H54 (cell line): ENCODE measurements around the gene DPH2.
A peak's percentile ranks its signal among the peaks of the same experiment; 100 is the strongest.

Experiments used
- DNase-seq: peaks from one replicate; pipeline ENCODE4 v3.0.0; 2011; ENCODE audit warnings: low spot score, mixed read lengths; ENCODE audit not compliant: insufficient read length
- FAIRE-seq: peaks from 3 replicates; lab custom pipeline; 2011; peaks lifted over from hg19 to GRCh38; lab: Jason Lieb, UNC
- POLR2A ChIP-seq: IDR thresholded peaks from 2 replicates; pipeline ENCODE4 v1.6.1; 2011; ENCODE audit warnings: low read depth, mild to moderate bottlenecking, low read length

DPH2 gene

DNA sequence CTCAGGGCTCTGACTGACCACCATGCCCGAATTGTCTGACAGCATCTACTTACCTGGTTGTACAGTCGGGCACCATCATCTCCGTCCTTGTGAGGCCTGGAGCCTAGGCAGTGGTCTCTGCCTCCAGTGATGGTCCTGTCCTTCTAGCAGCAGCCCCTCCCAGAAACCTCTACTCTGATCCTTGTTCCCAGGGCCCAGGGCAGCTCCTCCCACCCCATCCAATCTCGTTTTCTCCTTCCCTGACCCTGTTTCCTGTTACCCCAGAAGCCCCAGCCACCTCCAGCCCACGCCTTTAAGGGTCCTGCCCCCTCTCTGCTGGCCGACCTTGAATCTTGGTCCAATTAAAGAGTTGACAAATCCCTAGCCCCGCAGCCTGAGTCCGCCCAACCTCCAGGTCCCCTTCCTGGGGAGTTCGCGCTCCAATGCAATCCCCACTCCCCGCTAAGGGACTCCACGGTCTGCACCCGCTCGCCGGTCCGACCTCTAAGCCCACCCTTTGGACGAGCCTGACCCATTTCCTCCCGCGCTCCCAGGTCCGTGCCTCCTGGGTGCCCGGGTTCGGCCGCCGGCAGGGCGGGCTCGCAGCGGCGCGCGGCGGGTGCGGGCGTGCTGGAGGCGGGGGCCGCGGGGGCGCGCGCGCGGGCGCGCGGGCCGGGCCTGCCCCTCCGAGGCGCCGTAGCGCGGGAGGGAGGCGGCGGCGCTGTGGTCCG lies 8.9 kb downstream of the DPH2 start, which contains the start of gene B4GALT2:
Gene B4GALT2, plus strand, starts transcription at position 660 of the 710 bp plus-strand sequence. CDS start 1,951 bp downstream, outside the sequence.
- DNase-seq, result peak; percentile 78
- no peak for TF ChIP-seq POLR2A
- FAIRE-seq, result no peak

DNA sequence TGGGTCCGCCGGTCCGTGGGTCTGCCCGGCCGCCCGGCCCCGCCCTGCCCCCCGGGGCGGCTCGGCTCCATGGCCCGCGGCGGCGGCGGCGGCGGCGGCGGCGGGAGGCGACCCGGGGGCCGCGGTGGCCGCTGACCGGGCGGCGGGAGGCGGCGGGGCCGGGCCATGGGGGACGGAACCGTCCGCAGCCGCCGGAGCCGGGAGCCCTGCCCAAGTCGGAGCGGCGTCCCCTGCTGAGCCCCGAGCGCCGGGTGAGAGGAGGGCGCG lies 9.4 kb downstream of the DPH2 start:
- DNase-seq, result no peak
- 0 out of 2 replicates have a peak, but pooled peaks have one; percentile 4 for TF ChIP-seq POLR2A
- no peak for FAIRE-seq

DNA sequence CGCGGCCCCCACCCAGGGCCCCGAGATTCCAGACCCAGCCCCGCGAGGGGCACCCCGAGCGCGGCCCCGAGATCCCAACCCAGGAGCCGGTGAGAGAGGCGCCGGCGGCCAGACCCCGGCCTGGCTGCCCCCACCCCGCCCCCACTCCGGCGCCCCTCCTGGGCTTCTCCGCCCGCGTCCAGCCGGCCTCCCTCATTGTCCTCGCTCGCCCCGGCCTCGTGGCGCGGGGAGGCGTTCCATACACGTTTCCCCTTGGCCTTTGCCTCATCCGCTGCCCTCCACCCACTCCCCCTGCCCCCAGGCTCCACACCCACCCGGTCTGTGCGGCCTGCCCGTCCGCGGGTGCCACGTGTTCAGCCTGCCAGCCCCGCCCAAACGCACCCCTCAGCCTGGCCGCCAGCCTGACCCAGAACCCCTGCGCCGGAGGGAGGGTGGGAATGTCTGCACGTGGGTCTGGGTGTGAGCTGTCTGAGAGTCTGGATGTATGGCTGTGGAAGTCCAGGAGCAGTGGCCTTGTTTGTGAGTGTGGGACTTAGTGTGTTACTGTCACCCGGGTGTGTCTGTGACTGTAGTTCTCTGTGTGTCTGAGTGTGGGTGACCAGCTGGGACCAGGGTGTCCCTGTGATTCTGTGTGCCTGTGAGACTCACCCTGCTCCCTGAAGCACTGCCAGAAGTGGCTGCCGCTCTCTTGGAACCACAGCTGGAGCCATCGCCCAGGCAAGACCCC lies 9.9 kb downstream of the DPH2 start:
- FAIRE-seq (no peak), DNase-seq (peak; percentile 82)
- no peak; the same call in none of the 2 replicates for TF ChIP-seq POLR2A

DNA sequence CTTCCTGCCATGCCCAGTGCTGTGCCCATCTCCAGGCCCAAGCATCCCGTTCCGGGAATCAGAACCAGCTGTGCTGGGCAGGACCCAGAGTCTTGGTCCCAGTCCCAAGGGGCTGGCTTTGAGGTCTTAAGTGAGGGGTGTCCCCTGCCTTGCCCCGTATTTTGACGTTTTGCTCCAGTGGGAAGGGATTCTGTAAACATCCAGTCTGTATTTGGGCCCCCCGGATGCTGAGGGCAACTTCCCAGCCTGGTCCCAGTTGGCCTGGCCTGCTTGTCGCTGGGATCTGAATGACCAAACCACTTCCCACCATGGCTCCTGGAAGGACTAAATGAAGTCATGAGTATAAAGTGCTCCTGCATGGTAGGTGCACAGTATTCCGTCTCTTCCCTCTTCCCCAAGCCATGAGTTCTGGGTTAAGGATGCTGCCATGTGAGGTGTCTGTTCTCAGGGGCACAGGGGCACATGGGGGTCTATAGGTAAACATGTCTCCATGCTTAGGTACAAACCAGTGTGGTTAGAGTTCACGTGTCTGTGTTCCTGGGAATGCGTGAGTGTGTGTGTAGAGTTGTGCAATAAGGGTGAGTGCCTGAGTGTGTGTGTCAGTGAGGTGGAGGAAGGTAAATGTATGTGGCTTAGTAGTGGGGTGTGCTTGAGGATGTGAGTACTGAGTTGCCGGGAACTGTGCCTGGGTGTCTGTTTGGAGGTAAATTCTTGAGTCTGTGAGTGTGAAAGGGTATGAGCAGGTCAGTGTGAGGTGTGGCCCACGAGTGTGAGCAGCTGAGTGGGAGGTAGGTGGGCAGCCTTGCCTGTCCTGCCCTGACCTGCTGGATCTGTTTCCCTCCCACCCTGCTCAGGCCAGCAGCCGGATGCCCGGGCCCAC lies 10.7 kb downstream of the DPH2 start:
- FAIRE-seq (no peak), DNase-seq (no peak)
- no peak for TF ChIP-seq POLR2A

DNA sequence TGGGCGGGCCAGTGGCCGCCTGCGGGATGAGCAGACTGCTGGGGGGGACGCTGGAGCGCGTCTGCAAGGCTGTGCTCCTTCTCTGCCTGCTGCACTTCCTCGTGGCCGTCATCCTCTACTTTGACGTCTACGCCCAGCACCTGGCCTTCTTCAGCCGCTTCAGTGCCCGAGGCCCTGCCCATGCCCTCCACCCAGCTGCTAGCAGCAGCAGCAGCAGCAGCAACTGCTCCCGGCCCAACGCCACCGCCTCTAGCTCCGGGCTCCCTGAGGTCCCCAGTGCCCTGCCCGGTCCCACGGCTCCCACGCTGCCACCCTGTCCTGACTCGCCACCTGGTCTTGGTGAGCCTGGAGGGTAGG lies 11.3 kb downstream of the DPH2 start:
- FAIRE-seq (no peak), DNase-seq (no peak)
- no peak for TF ChIP-seq POLR2A

DNA sequence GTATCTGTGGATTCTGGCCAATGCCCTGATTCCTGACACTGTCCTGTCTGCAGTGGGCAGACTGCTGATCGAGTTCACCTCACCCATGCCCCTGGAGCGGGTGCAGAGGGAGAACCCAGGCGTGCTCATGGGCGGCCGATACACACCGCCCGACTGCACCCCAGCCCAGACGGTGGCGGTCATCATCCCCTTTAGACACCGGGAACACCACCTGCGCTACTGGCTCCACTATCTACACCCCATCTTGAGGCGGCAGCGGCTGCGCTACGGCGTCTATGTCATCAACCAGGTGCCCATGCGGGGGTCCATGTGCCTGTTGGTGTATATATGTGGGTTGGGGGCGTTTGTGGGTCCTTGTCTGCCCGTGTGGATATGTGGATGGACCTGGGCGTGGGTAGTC lies 11.8 kb downstream of the DPH2 start:
- no peak for DNase-seq
- FAIRE-seq, result no peak
- no peak for TF ChIP-seq POLR2A

DNA sequence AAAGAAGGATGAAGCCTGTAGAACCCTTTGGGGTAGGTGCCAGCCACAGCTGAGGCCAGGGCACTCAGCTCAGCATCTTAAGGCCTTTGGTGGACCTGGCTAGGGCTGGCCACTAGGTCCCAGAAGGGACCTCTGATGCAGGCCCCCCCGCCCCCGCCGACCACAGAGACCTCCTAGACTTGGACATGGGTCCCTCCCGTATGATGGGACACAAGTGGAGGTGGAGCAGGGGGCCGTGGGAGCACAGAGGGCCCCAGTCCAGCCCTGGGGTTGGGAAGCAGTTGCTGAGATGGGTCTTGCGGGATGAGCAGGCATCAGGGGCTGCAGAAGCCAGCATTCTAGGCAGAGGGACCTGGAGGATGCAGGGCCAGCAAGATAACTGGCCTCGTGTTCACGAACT lies 12.4 kb downstream of the DPH2 start:
- no peak for FAIRE-seq

DNA sequence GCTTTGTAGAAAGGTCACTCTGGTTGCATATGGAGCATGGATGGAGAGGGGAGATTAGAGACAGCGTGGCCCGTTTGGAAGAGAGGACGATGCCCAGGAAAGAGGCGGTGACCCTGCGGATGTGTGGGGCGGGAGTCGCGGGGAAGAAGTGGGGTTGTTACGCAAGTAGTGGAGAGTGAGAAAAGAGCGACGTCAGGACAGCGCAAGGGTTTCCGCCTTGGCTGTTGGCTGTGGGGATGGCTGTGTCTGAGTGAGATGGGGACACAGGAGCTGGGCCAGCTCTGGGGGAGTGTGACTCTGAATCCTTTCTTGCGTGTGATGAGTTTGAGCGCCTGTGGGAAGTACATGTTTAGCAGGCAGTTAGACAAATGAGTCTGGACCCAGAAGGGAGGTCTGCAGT lies 13.0 kb downstream of the DPH2 start:
- DNase-seq (no peak), FAIRE-seq (no peak)
- TF ChIP-seq POLR2A, result no peak

More for the DNA sequence above, 12.4 kb downstream of the DPH2 start:
- no peak for TF ChIP-seq POLR2A
- DNase-seq, result no peak

DNA sequence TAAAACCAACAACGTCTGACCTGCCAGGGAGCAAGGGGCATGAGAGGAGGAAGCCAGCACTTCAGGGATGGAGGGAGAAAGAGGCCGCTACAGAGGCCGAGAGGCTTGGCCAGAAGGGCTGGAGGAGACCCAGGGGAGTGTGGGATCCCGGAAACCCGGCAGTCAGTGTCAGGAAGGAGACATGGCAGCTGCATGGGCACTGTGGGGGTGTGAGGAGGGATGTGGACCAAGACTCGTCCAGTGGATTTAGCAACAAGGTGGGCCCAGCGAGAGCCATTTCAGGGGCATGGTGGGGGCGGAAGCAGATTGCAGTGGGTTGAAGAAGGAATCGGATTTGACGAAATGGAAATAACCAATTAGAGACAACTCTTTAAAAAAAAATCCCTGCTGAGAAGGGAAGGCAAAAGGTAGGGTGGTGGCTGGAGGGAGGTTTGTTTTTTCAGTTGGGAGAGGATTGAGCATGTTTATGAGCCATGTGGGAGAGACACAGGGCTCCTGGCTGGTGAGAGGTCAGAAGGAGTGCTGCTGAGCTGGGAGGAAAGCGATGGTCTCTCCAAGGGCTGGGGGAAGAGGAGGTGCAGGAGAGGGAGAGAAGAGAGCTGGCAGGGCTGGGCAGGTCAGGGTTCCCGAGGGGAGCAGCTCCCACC lies 13.6 kb downstream of the DPH2 start:
- no peak for FAIRE-seq
- TF ChIP-seq POLR2A, result no peak
- no peak for DNase-seq

DNA sequence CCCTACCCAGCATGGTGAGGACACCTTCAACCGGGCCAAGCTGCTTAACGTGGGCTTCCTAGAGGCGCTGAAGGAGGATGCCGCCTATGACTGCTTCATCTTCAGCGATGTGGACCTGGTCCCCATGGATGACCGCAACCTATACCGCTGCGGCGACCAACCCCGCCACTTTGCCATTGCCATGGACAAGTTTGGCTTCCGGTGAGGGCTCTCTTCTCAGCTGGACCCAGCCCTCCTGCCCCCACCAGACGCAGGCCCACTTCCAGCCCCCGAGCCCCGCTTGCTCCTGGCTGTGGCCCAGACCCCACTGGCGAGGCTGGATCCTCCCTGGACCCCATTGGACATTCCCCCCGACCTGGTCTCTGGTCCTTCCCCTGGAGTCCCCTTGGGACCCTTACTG lies 15.0 kb downstream of the DPH2 start:
- DNase-seq, result no peak
- TF ChIP-seq POLR2A, result no peak
- FAIRE-seq, result no peak

DNA sequence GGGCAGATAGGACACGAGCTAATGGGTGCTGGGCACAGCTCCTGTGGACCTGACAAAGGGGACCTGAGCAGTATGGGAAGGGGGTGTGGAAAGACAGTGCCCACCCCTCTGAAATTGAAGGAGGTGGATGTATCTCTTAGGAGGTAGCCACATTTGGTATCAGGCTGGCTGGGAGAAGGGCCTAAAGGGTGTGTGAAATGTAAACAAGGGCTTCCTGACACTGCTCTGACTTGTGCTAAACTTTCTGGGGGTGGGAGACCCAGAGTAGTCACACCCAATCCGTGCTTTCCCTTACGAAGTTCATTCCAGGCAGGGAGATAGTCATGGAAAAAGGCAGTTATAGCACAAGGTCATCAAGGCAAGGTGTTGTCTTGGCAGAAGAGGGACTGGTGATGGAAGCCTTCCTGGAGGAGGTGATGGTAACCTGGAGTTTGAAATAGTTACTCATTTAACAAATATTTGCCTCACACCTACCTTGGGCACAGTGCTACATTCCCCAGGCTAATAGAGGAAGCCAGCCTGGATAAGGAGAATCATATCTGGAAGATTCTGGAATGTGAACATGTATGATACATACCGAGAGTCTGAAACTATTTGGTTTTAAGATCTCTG lies 16.3 kb downstream of the DPH2 start:
- DNase-seq, result no peak
- TF ChIP-seq POLR2A, result no peak
- no peak for FAIRE-seq

DNA sequence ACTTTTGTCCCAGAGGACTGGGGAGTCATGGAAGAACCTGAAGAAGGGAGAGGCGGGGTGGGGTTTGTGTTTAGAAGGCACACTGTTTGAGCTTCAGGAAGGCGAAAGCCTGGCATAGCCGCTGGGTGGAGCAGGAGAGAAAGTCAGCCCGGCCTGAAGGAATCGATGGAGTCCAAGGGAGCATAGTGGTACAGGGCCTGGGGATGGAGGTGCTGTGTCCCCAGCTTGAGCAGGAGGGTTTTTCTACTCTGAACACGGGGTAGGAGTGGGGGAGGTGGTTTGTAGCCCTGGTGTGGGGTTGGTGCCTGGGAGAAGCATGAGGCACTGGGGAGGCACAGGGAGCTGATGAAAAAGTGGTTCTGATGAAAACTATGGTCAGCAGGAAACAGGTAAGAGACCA lies 16.9 kb downstream of the DPH2 start:
- FAIRE-seq (no peak), DNase-seq (no peak)
- TF ChIP-seq POLR2A, result no peak

DNA sequence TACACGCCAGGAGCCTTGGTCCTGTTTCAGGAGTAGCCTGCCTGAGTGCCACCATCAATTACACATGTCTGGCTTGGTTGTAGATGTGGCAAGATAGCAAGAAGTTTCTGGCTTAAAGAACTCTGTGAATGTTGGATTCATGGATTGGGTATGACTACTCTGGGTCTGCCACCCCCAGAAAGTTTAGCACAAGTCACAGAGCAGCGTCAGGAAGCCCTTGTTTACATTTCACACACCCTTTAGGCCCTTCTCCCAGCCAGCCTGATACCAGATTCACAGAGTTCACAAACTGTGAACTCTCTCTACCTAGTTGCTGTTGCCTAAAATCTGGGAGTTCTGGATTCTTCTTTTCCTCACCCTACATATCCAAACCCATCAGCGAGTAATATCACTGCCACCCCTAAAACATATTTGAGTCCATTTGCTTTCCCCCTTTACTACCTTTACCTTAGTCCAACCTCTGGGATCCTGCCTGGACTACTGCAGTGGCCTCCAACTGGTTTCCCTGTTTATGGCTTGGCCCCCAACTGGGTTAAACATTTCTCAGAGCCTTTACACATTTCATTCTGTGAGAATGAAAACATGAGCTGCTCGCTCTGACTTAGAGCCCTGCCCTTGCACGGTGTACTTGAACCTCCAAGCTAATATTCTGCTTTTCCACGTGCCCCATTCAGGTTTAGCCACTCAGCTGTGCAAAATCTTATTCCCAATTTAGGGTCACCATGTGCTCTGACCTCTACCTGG lies 17.5 kb downstream of the DPH2 start:
- TF ChIP-seq POLR2A, result no peak
- FAIRE-seq (no peak), DNase-seq (no peak)
